HG02623 (cell line): ENCODE results near the gene MOV10L1.
"Not testable (repeated sequence)": the region's sequence is repeated elsewhere in the genome, so short reads cannot be mapped to it uniquely, and the experiment has no call there.

Experiments
- ATAC-seq: cut with Tn5 transposase; IDR thresholded peaks from one replicate; pipeline ENCODE4 v1.9.1; 2021; ENCODE audit warnings: moderate library complexity; ENCODE audit not compliant: unreplicated experiment

MOV10L1 gene

GRCh38 chr22:50151571-50152537 is 62.0 kb downstream of the MOV10L1 start:
- no peak for ATAC-seq

- ATAC-seq = no peak
Measured at GRCh38 chr22:50153056-50153755, 63.4 kb downstream of the MOV10L1 start.

- ATAC-seq = no peak
Measured at GRCh38 chr22:50153756-50154140, 63.9 kb downstream of the MOV10L1 start.

GRCh38 chr22:50157709-50158375 is 68.0 kb downstream of the MOV10L1 start:
- no peak for ATAC-seq

GRCh38 chr22:50160947-50161346 is 71.1 kb downstream of the MOV10L1 start:
- no peak for ATAC-seq

- no peak for ATAC-seq
Measured at GRCh38 chr22:50161508-50162390, 71.9 kb downstream of the MOV10L1 start.

- ATAC-seq = no peak
Measured at GRCh38 chr22:50162391-50162956, 72.7 kb downstream of the MOV10L1 start.

- no peak for ATAC-seq
Measured at GRCh38 chr22:50165436-50166123, 75.8 kb downstream of the MOV10L1 start.

- no peak for ATAC-seq
Measured at GRCh38 chr22:50167689-50168489, 78.1 kb downstream of the MOV10L1 start.

- ATAC-seq = not testable (repeated sequence)
Measured at GRCh38 chr22:50168490-50169180, 78.8 kb downstream of the MOV10L1 start.

- no peak for ATAC-seq
Measured at GRCh38 chr22:50169181-50169759, 79.5 kb downstream of the MOV10L1 start.

- no peak for ATAC-seq
Measured at GRCh38 chr22:50169774-50170341, 80.1 kb downstream of the MOV10L1 start.

GRCh38 chr22:50170453-50171318 is 80.9 kb downstream of the MOV10L1 start, which contains the start of gene PANX2:
Gene PANX2, plus strand, starts transcription at chr22:50170731. Its CDS starts 0 bp downstream, at chr22:50170731.
- ATAC-seq = no peak

- no peak for ATAC-seq
Measured at GRCh38 chr22:50171319-50171964, 81.6 kb downstream of the MOV10L1 start.

- ATAC-seq = no peak
Measured at GRCh38 chr22:50171965-50172421, 82.2 kb downstream of the MOV10L1 start.
